ENCODE data around the gene KLHDC10. TPM values are rescaled to one million over a fixed set of nuclear protein-coding genes. Genes with fewer than 3 reads are reported as not detected.

KLHDC10 gene
- total RNA-seq, 2 experiments from 2014 or later: 7.0 to 8.8 TPM

DNA sequence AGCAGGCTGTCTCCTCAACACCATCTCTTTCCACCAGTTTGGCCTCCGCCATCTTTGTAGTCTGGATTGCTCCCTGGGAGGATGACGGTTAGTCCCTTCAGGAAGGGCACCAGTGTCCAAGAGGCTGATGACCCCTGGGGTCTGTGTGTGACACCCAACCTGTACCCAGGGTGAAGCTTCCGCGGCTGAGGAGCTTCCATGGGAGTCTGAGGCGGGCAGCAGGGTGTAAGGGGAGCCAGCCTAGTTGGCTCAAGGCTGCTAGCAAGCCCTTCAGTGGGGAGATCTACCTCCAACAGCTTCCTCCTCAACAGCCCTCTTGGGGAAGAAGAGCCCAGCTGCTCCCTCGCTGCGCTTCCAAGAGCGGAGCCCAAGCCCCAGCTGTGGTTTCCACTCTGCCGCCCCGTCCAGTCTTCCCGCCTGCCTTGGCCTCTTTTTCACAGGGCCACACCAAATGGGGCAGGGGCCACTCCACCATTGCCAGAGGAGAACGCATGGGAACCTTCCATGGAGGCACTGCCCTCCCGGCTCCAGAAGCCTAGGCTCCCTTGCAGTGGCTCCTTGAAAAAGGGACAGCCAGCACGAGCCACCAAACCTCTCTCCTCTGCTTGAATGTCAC, 77.5 kb downstream of the KLHDC10 start:
- Mint-ChIP-seq H3K9me3 (no peaks in the 10 kb centered on the region), H3K4me3 (no peak overlapping the region), H3K27me3 (no peaks in the 10 kb centered on the region), H3K27ac (no peak overlapping the region), H3K4me1 (ENCODE audit: low read depth) (peaks cover 5% of the 10 kb centered on the region), H3K36me3 (ENCODE audit: low read depth) (no peaks in the 10 kb centered on the region)
- ChIA-PET CTCF (no interaction called here), POLR2A (no interaction called here)
- DNase-seq (no peak), ATAC-seq (ENCODE audit: poor library complexity) (no peak)
- H3K4me3 ChIP-seq (ENCODE audit: low read length): no peak overlapping the region
- no peaks in the 10 kb centered on the region for H3K27me3 ChIP-seq (ENCODE audit: control insufficient read depth in 1 of 2, insufficient read depth in 2 of 2, low read length in 2 of 2)
- peaks cover 0 to 16% of the 10 kb centered on the region in 2 experiments for H3K9me3 ChIP-seq (ENCODE audit: control insufficient read depth in 1 of 2, insufficient read depth in 1 of 2, low read length in 2 of 2)
- H3K36me3 ChIP-seq (ENCODE audit: insufficient read depth, low read length): no peaks in the 10 kb centered on the region
- H3K4me1 ChIP-seq (ENCODE audit: insufficient read depth, low read length): peaks cover 8% of the 10 kb centered on the region
- no peak overlapping the region for H3K27ac ChIP-seq (ENCODE audit: low read depth in 1 of 2, low read length in 2 of 2)
- TF ChIP-seq, protein P1, sequence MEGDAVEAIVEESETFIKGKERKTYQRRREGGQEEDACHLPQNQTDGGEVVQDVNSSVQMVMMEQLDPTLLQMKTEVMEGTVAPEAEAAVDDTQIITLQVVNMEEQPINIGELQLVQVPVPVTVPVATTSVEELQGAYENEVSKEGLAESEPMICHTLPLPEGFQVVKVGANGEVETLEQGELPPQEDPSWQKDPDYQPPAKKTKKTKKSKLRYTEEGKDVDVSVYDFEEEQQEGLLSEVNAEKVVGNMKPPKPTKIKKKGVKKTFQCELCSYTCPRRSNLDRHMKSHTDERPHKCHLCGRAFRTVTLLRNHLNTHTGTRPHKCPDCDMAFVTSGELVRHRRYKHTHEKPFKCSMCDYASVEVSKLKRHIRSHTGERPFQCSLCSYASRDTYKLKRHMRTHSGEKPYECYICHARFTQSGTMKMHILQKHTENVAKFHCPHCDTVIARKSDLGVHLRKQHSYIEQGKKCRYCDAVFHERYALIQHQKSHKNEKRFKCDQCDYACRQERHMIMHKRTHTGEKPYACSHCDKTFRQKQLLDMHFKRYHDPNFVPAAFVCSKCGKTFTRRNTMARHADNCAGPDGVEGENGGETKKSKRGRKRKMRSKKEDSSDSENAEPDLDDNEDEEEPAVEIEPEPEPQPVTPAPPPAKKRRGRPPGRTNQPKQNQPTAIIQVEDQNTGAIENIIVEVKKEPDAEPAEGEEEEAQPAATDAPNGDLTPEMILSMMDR (IDR thresholded peaks at IDR 0.05): no peak
- intact Hi-C loops (cut with DNase I, micrococcal nuclease): no loop called here

DNA sequence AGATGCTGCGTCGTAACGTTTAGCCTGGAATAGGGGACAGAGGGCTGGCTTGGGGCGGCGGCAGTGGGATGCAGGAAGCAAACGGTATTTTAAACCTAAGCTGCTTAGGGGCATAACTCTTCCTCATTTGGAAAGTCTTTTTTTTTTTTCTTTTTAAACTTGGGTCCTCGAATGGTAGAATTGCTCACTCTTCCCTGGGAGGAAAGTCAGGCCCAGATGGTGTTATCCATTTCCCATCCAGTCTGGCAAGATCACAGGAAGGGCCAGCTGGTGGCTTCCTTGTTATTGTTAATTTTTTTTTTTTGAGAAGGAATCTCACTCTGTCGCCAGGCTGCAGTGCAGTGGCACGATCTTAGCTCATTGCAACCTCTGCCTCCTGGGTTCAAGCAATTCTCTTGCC, 78.2 kb downstream of the KLHDC10 start:
- Mint-ChIP-seq H3K27me3 (no peaks in the 10 kb centered on the region), H3K4me3 (no peak overlapping the region), H3K4me1 (ENCODE audit: low read depth) (no peaks in the 10 kb centered on the region), H3K27ac (no peak overlapping the region), H3K36me3 (ENCODE audit: low read depth) (no peaks in the 10 kb centered on the region), H3K9me3 (no peaks in the 10 kb centered on the region)
- ChIA-PET POLR2A (no interaction called here), CTCF (interaction anchor here (0.7 kb wide), 1 partner anchor 52 kb away, joined by 3 read pairs; no protein-coding TSS in a partner anchor)
- Histone ChIP-seq H3K4me1 (ENCODE audit: insufficient read depth, low read length) (peaks cover 13% of the 10 kb centered on the region), H3K9me3 (ENCODE audit: control insufficient read depth in 1 of 2, insufficient read depth in 1 of 2, low read length in 2 of 2) (peaks cover 0 to 16% of the 10 kb centered on the region in 2 experiments), H3K27me3 (ENCODE audit: control insufficient read depth in 1 of 2, insufficient read depth in 2 of 2, low read length in 2 of 2) (no peaks in the 10 kb centered on the region), H3K27ac (ENCODE audit: low read depth in 1 of 2, low read length in 2 of 2) (no peak overlapping the region), H3K4me3 (ENCODE audit: low read length) (no peak overlapping the region), H3K36me3 (ENCODE audit: insufficient read depth, low read length) (no peaks in the 10 kb centered on the region)
- ATAC-seq (ENCODE audit: poor library complexity) (no peak), DNase-seq (no peak)
- intact Hi-C loops (cut with DNase I, micrococcal nuclease): no loop called here
- TF ChIP-seq, protein P1 (IDR thresholded peaks at IDR 0.05): no peak

DNA sequence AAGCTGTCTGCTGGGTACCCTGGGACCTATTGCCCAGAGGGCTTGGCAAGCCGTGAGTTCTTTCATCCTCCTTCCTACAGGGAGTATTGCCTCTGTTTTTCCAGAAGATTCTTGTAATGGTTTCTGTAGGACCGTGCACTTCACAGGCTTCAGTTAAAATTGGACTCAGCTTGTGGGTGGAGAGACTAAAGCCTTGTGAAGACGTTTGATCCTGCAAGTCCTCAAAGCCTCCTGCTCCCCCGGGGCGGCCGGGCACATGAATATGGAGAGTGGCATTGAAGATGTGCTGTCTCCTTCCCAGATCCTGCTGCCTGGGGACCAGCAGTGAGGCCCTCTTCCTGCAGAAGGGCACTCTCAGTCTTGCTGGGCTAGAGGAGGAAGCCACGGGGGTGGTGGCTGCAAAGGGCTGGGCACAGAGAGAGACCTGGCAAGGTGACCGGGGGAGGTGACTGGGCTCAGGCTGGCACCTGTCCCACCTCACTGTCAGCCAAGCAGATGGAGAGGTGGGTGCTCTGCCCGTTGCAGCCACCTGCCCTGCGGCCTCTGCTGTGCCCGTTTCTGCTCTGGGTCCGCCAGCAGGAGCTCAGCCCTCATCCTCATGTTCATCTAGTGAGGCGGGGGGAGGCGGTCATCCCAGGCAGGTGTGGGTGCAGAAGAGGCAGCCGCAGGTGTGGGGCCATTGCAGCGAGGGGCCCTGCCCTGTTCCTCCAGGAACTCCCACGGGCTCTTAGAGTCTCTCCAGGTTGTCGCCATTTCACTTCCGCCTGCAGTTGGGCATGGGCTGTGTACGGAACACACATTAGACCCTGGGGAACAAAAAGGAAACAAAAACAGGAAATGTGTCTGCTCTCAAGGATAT, 79.2 kb downstream of the KLHDC10 start:
- no peaks in the 10 kb centered on the region for H3K36me3 ChIP-seq (ENCODE audit: insufficient read depth, low read length)
- no peak overlapping the region for H3K27ac ChIP-seq (ENCODE audit: low read depth in 1 of 2, low read length in 2 of 2)
- no peaks in the 10 kb centered on the region for H3K27me3 ChIP-seq (ENCODE audit: control insufficient read depth in 1 of 2, insufficient read depth in 2 of 2, low read length in 2 of 2)
- DNase-seq (no peak), ATAC-seq (ENCODE audit: poor library complexity) (no peak)
- H3K4me1 ChIP-seq (ENCODE audit: insufficient read depth, low read length): peaks cover 15% of the 10 kb centered on the region
- Mint-ChIP-seq H3K9me3 (no peaks in the 10 kb centered on the region), H3K4me3 (peak overlapping the region; percentile 34), H3K27ac (no peak overlapping the region), H3K36me3 (ENCODE audit: low read depth) (no peaks in the 10 kb centered on the region), H3K4me1 (ENCODE audit: low read depth) (no peaks in the 10 kb centered on the region), H3K27me3 (no peaks in the 10 kb centered on the region)
- H3K4me3 ChIP-seq (ENCODE audit: low read length): no peak overlapping the region
- TF ChIP-seq, protein P1 (IDR thresholded peaks at IDR 0.05): no peak
- H3K9me3 ChIP-seq (ENCODE audit: control insufficient read depth in 1 of 2, insufficient read depth in 1 of 2, low read length in 2 of 2): peaks cover 0 to 16% of the 10 kb centered on the region in 2 experiments
- intact Hi-C loops (cut with DNase I, micrococcal nuclease): no loop called here
- POLR2A ChIA-PET: interaction anchor here (0.7 kb wide), 1 partner anchor 233 kb away, joined by 4 read pairs; no protein-coding TSS in a partner anchor
- CTCF ChIA-PET: interaction anchor here (0.7 kb wide), 1 partner anchor 53 kb away, joined by 3 read pairs; no protein-coding TSS in a partner anchor
